PC-3 (cell line): Measurements from ENCODE around the gene TMEM42. TPM values are rescaled to one million over a fixed set of nuclear protein-coding genes. Genes with fewer than 3 reads are reported as not detected.
"Not testable (repeated sequence)": the region's sequence is repeated elsewhere in the genome, so short reads cannot be mapped to it uniquely, and the experiment has no call there.

Experiments used
- ATAC-seq: fragments of 200-7000 bp; cut with Tn5 transposase; 2 replicates; pipeline ENCODE4 v1.9.1; 2020; ENCODE audit warnings: mild to moderate bottlenecking, moderate library complexity
- BruUV-seq: library from RNA; stranded (reverse); fragments of 400-500 nt; replicated peaks from 2 replicates; lab custom pipeline; 2021; lab: Mats Ljungman, UMichigan
- CTCF ChIA-PET: fragments of 300-600 bp; sonication (Branson Sonifier 250); formaldehyde crosslinking; loops from one replicate; lab custom pipeline; 2022; ENCODE audit warnings: antibody characterized with exemption; lab: Charles Lee
- POLR2A ChIA-PET: fragments of 300-600 bp; sonication (Branson Sonifier 250); formaldehyde crosslinking; loops from one replicate; lab custom pipeline; 2022; ENCODE audit warnings: antibody characterized with exemption; ENCODE audit not compliant: unreplicated experiment; lab: Charles Lee
- DNase-seq: peaks from one replicate; pipeline ENCODE4 v3.0.0-alpha.2; 2015
- H2AFZ ChIP-seq: fragments of 300-600 bp; sonication (generic); 2 replicates; pipeline ENCODE4 v1.6.0; 2016; ENCODE audit warnings: antibody characterized with exemption, low read length
- H3F3A ChIP-seq: fragments of 300-600 bp; sonication (generic); one replicate; pipeline ENCODE4 v1.6.0; 2017; ENCODE audit warnings: antibody characterized with exemption, low read length, control low read depth, mild to moderate bottlenecking; ENCODE audit not compliant: unreplicated experiment
- H3K27ac ChIP-seq: fragments of 300-600 bp; sonication (generic); 2 replicates; pipeline ENCODE4 v1.5.1; 2016; ENCODE audit warnings: mild to moderate bottlenecking, low read length
- H3K27me3 ChIP-seq: fragments of 300-600 bp; sonication (generic); 2 replicates; pipeline ENCODE4 v1.6.1; 2016; ENCODE audit warnings: low read length, mixed read lengths
- H3K36me3 ChIP-seq: fragments of 300-600 bp; sonication (generic); 2 replicates; pipeline ENCODE4 v1.6.1; 2016; ENCODE audit warnings: low read depth, mixed run types, low read length, mixed read lengths
- H3K4me1 ChIP-seq: fragments of 300-600 bp; sonication (generic); 2 replicates; pipeline ENCODE4 v1.5.1; 2016; ENCODE audit warnings: low read length; ENCODE audit not compliant: insufficient read depth
- H3K4me2 ChIP-seq: fragments of 300-600 bp; sonication (generic); 2 replicates; pipeline ENCODE4 v1.6.0; 2016; ENCODE audit warnings: low read length
- H3K4me3 ChIP-seq: fragments of 300-600 bp; sonication (generic); 2 replicates; pipeline ENCODE4 v1.5.1; 2016; ENCODE audit warnings: mild to moderate bottlenecking, low read length, mixed read lengths
- H3K79me2 ChIP-seq: fragments of 300-600 bp; sonication (generic); 2 replicates; pipeline ENCODE4 v1.6.1; 2017; ENCODE audit warnings: low read length, mixed read lengths
- H3K9ac ChIP-seq: fragments of 300-600 bp; sonication (generic); 2 replicates; pipeline ENCODE4 v1.6.0; 2016; ENCODE audit warnings: mild to moderate bottlenecking, low read length
- H3K9me2 ChIP-seq: fragments of 300-600 bp; sonication (generic); replicated peaks from 2 replicates; pipeline ENCODE4 v1.6.1; 2016; ENCODE audit warnings: mixed run types, low read length, mixed read lengths
- H3K9me3 ChIP-seq: fragments of 300-600 bp; sonication (generic); 2 replicates; pipeline ENCODE4 v1.6.1; 2016; ENCODE audit warnings: low read length, mixed read lengths
- H4K20me1 ChIP-seq: fragments of 300-600 bp; sonication (generic); 2 replicates; pipeline ENCODE4 v1.6.1; 2016; ENCODE audit warnings: low read length, mixed read lengths
- EZH2 ChIP-seq: fragments of 300-600 bp; sonication (generic); IDR thresholded peaks from one replicate; pipeline ENCODE4 v1.6.1; 2017; ENCODE audit warnings: antibody characterized with exemption, mild to moderate bottlenecking, low read length; ENCODE audit not compliant: unreplicated experiment
- EZH2phosphoT487 ChIP-seq: fragments of 300-600 bp; sonication (generic); IDR thresholded peaks from 2 replicates; pipeline ENCODE4 v1.6.1; 2018; ENCODE audit warnings: mild to moderate bottlenecking, antibody characterized with exemption, low read length, borderline replicate concordance
- intact Hi-C: fragments of 100-400 bp; cut with micrococcal nuclease; formaldehyde crosslinking; loops from 2 replicates; pipeline ENCODE4 v1.9.0; 2023
- total RNA-seq: library from RNA; depleted of rRNA; stranded (reverse); fragments of >200 nt; gene quantifications from 2 replicates; pipeline ENCODE4 v1.2.3, GENCODE V29; 2014
- TF ChIP-seq, protein P1 (sequence below): fragments of 300-600 bp; sonication (generic); conservative IDR thresholded peaks from 2 replicates; pipeline ENCODE4 v1.5.1; 2017; ENCODE audit warnings: antibody characterized with exemption, low read depth, mild to moderate bottlenecking, low read length

Gene TMEM42
- total RNA-seq, 1 experiment from 2014 or later, result 10.2 TPM

DNA sequence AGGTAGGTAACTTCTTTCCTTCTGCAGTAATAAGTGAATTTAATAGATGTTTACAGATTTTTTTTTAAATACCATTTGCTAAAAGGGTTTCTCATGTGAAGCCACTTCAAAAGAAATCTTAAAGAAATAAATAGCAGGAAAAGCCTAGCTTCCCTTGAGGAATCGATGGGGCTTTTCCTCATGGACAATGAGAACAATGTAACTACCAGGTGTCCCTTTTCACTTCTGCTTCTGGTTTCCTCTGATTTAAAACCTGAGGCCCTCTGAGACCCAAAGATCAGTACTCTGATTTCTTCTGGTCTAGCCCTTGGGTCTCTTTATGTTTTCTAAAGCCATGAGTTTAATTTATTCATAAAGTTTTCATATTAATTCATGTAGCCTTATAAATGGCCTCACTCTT is 13.1 kb upstream of the TMEM42 start:
- BruUV-seq, result no TSS peak
- no peak overlapping the region for H3K4me3 ChIP-seq
- ATAC-seq (no peak), DNase-seq (no peak)
- H4K20me1 ChIP-seq, result no peaks in the 10 kb centered on the region
- no peak for TF ChIP-seq EZH2
- no peak overlapping the region for H3K9ac ChIP-seq
- H3K79me2 ChIP-seq, result no peaks in the 10 kb centered on the region
- H3K27ac ChIP-seq, result no peak overlapping the region
- H3K36me3 ChIP-seq, result peaks cover 65% of the 10 kb centered on the region
- no peaks in the 10 kb centered on the region for H3K27me3 ChIP-seq
- POLR2A ChIA-PET, result no interaction called here
- H3K9me3 ChIP-seq, result no peaks in the 10 kb centered on the region
- CTCF ChIA-PET, result no interaction called here
- no peaks in the 10 kb centered on the region for H3K4me1 ChIP-seq
- no peaks in the 10 kb centered on the region for H3K9me2 ChIP-seq
- H3K4me2 ChIP-seq, result no peak overlapping the region
- intact Hi-C loops, result no loop called here
- H3F3A ChIP-seq, result no peaks in the 10 kb centered on the region
- no peak overlapping the region for H2AFZ ChIP-seq

DNA sequence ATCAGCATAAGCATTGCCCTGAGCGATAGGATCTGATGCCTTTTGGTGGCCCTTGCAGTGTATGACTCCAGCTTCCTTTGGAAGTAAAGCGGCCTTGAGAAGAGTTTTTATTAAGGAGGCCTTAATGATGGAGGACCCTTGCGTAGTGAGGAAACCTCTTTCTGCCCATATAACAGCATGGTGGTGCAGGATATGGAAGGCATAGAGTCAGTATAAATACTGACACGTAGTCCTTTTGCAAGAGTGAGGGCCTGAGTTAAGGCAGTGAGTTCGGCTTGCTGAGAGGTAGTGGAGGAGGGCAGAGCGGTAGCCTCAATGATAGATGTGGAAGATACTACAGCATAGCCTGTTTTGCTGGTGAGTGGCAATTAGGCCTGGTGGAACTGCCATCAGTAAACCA is 5.0 kb upstream of the TMEM42 start:
- ATAC-seq, H3K79me2 ChIP-seq, H3K9ac ChIP-seq, H3K4me3 ChIP-seq, H3K27ac ChIP-seq, H3K4me1 ChIP-seq, CTCF ChIA-PET, H4K20me1 ChIP-seq, POLR2A ChIA-PET, BruUV-seq, H3K9me2 ChIP-seq, H3K9me3 ChIP-seq, H3K27me3 ChIP-seq, H3F3A ChIP-seq, H3K4me2 ChIP-seq, intact Hi-C loops, H2AFZ ChIP-seq, DNase-seq: not testable (repeated sequence)
- peaks cover 42% of the 10 kb centered on the region for H3K36me3 ChIP-seq

DNA sequence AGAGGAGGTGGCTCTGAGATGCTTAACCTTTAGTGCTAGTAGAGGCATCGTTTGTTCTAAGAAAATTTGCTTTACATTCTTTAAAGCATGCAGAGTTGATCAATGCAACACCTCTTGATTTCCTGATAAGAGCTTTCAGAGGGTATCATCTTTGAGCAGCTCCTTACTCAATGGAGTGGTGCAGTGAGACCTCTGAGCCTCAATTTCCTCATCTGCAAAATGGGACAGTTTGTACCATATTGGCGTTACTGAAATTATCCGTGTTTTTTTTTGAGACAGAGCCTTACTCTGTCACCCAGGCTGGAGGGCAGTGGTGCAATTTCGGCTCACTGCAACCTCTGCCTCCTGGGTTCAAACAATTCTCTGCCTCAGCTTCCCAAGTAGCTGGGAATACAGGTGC is 1.6 kb upstream of the TMEM42 start:
- Histone ChIP-seq H3F3A (no peaks in the 10 kb centered on the region), H3K4me2 (no peak overlapping the region), H3K9me3 (no peaks in the 10 kb centered on the region), H3K27ac (no peak overlapping the region), H3K9me2 (no peaks in the 10 kb centered on the region), H4K20me1 (no peaks in the 10 kb centered on the region), H3K4me1 (peaks cover 5% of the 10 kb centered on the region; the same call in 1 of the 2 replicates), H3K79me2 (peaks cover 7% of the 10 kb centered on the region; the same call in 1 of the 2 replicates), H3K27me3 (no peaks in the 10 kb centered on the region), H3K9ac (no peak overlapping the region), H3K4me3 (no peak overlapping the region), H2AFZ (no peak overlapping the region), H3K36me3 (peaks cover 8% of the 10 kb centered on the region; the same call in 1 of the 2 replicates)
- ChIA-PET POLR2A (no interaction called here), CTCF (no interaction called here)
- TF ChIP-seq EZH2, result no peak
- TF ChIP-seq, protein P1, sequence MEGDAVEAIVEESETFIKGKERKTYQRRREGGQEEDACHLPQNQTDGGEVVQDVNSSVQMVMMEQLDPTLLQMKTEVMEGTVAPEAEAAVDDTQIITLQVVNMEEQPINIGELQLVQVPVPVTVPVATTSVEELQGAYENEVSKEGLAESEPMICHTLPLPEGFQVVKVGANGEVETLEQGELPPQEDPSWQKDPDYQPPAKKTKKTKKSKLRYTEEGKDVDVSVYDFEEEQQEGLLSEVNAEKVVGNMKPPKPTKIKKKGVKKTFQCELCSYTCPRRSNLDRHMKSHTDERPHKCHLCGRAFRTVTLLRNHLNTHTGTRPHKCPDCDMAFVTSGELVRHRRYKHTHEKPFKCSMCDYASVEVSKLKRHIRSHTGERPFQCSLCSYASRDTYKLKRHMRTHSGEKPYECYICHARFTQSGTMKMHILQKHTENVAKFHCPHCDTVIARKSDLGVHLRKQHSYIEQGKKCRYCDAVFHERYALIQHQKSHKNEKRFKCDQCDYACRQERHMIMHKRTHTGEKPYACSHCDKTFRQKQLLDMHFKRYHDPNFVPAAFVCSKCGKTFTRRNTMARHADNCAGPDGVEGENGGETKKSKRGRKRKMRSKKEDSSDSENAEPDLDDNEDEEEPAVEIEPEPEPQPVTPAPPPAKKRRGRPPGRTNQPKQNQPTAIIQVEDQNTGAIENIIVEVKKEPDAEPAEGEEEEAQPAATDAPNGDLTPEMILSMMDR, result no peak
- no peak for TF ChIP-seq EZH2phosphoT487
- no peak for DNase-seq
- intact Hi-C loops, result no loop called here
- no TSS peak for BruUV-seq
- no peak for ATAC-seq

DNA sequence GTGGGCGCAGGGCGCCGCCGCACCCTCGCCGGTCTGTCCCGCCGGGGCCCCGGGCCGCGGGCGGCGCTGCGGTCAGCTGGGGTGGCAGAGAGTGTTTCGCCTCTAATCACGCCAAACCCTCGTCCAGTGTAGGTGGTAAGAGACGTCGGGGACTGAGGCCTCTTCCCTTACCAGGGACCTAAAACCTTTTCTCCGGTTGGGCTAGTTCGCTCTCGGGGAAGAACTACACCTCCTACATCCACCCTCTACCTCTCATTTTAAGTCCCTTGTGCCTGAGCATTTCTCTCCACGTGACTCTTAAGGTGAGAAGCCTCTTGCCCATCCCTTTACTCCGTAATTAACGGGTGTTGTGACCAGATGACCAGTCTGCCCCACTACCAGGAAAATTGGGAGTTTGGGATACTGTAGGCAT is 520 bp downstream of the TMEM42 start:
- peaks cover 5% of the 10 kb centered on the region; the same call in 1 of the 2 replicates for H3K4me1 ChIP-seq
- peaks cover 7% of the 10 kb centered on the region; the same call in 1 of the 2 replicates for H3K79me2 ChIP-seq
- DNase-seq (peak; percentile 11), ATAC-seq (peak; percentile 55)
- peak overlapping the region; percentile 61 for H3K4me3 ChIP-seq
- H3K27me3 ChIP-seq, result no peaks in the 10 kb centered on the region
- no peaks in the 10 kb centered on the region for H3F3A ChIP-seq
- BruUV-seq, result no TSS peak
- H3K9me2 ChIP-seq, result no peaks in the 10 kb centered on the region
- no peak overlapping the region for H3K27ac ChIP-seq
- peak overlapping the region; percentile 66 for H3K9ac ChIP-seq
- TF ChIP-seq EZH2phosphoT487, result no peak
- TF ChIP-seq, protein P1, result no peak
- no peak for TF ChIP-seq EZH2
- intact Hi-C loops, result no loop called here
- peaks cover 4% of the 10 kb centered on the region; the same call in 1 of the 2 replicates for H3K36me3 ChIP-seq
- 0 out of 2 replicates have a peak overlapping the region, but pooled peaks have one; percentile 11 for H2AFZ ChIP-seq
- H3K4me2 ChIP-seq, result peak overlapping the region; percentile 67
- POLR2A ChIA-PET, result interaction anchor here (0.6 to 1.0 kb wide), 2 partner anchors 22 to 113 kb away, joined by 7 to 8 read pairs; partner anchors contain the start of gene ZDHHC3
- no peaks in the 10 kb centered on the region for H3K9me3 ChIP-seq
- CTCF ChIA-PET, result no interaction called here
- no peaks in the 10 kb centered on the region for H4K20me1 ChIP-seq
